ENCODE measurements around the gene CCSAP. TPM values are rescaled to one million over a fixed set of nuclear protein-coding genes. Genes with fewer than 3 reads are reported as not detected.
"Not testable (repeated sequence)": the region's sequence is repeated elsewhere in the genome, so short reads cannot be mapped to it uniquely, and the experiment has no call there.

The CCSAP gene
- polyA plus RNA-seq, 6 donors from 2014 or later: 0.13 to 3.3 (median 2.4) TPM

DNA sequence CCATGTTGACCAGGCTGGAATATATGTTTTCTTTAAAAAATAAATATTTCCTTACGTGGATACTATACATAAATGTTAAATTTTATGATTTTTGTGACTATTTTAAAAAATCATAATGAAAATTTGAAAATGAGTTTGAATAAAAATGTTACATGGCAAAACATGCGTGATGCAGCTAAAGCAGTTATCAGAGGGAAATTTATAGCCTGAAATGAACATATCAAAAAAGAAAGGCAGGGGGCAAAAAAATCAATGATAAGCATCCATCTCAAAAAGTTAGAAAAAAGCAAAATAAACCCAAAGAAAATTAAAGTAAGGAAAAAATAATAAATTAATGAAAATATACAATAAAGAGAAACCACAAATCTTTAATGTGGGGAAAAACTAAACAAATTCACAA is 8.6 kb downstream of the CCSAP start:
- Mint-ChIP-seq H3K4me3 (peak overlapping the region in 1 of 8 donors; percentile 21), H3K9me3 (peaks cover 0 to 6% (median 0%) of the 10 kb centered on the region in 7 donors), H3K36me3 (peaks cover 0 to 3% of the 10 kb centered on the region in 2 donors), H3K4me1 (peaks cover 19 to 29% (median 25%) of the 10 kb centered on the region in 3 donors), H3K27ac (no peak overlapping the region), H3K27me3 (no peaks in the 10 kb centered on the region)
- DNase-seq: no peak
- ATAC-seq (ENCODE audit: low read depth in 2 of 2): no peak

DNA sequence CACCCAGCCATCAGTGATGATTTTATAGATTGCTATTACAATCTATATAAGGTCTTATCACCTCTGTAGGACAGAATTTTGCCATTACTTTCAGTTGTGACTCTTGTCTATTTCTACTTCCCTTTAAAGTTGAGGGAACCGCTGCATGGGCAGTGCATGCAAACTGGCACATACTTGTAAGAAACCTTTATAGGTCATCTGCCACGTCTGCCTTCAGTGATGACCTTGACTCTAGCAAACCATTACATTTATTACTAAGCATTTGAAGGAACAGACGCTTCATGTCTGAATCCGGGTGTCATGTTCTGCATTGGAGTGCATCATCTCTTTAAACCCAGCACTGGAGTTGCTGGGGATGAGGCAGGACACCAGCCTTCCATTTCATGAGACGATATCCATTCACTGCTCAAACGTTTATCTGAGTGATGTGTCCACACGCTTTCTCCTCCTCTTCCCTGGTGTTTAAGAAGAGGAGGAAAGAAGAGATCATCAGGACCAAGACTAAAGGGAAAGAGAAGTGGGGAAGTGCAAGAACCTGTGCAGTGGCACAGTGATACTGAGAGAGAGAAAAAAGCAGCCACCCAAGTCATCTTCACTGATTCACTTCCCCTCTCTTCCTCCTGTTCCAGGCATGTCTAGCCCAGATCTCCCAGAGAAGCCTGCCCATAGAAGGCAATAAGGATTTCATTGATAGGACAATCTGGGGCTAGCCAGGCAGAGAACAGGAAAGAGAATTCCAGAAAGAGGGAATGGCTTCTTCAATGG is 14.1 kb downstream of the CCSAP start:
- peaks cover 0 to 2% (median 0%) of the 10 kb centered on the region in 7 donors for H3K9me3 Mint-ChIP-seq
- peaks cover 11 to 43% (median 30%) of the 10 kb centered on the region in 3 donors for H3K4me1 Mint-ChIP-seq
- H3K27me3 Mint-ChIP-seq: no peaks in the 10 kb centered on the region
- DNase-seq (no peak), ATAC-seq (ENCODE audit: low read depth in 2 of 2) (no peak)
- H3K27ac Mint-ChIP-seq: peak overlapping the region in 4 of 6 donors; percentile 16 to 89 (median 67)
- H3K36me3 Mint-ChIP-seq: peaks cover 10 to 12% of the 10 kb centered on the region in 2 donors
- H3K4me3 Mint-ChIP-seq: peak overlapping the region in 1 of 8 donors; percentile 50

DNA sequence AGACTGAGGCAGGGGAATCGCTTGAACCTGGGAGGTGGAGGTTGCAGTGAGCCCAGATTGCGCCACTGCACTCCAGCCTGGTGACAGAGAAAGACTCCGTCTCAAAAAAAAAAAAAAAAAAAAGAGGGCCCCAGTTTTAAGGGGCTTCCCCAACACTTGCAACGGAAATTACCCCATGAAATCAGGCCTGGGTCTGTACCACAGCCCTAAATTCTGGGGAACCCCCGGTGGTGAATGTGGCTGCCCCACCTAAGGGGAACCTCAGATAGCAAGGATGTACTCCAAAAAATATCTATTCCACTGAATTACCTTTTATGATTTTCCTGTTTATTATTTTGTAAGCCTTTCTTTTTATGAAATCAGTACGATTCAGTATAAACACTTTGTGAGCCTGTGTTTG is 15.1 kb downstream of the CCSAP start:
- peaks cover 11 to 43% (median 30%) of the 10 kb centered on the region in 3 donors for H3K4me1 Mint-ChIP-seq
- ATAC-seq (ENCODE audit: low read depth in 2 of 2) (peak; percentile 72 to 90), DNase-seq (peak; percentile 56)
- H3K36me3 Mint-ChIP-seq: peaks cover 10 to 13% of the 10 kb centered on the region in 2 donors
- H3K9me3 Mint-ChIP-seq, H3K27me3 Mint-ChIP-seq: not testable (repeated sequence)
- peak overlapping the region in 3 of 8 donors; percentile 6 to 66 (median 45) for H3K4me3 Mint-ChIP-seq
- peak overlapping the region in 5 of 6 donors; percentile 72 to 96 (median 78) for H3K27ac Mint-ChIP-seq

DNA sequence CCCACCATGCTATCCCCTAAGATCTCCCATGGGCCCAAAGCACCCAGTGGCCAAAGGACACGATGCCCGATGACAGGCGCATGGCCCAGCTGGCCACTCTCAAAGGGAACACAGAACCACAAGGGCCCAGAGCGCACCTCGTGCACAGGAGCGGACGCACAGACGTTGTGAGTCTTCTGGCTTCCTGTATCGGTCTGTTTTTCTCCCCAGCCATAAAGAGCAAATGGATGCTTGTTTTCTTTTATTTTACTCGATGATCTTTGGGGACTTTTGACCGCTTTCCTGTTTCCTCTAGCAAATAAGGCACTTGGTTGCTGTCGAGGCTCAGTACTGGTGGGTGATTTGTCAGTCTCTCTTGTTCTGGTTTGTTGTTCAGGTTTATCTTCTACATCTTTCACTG is 16.2 kb downstream of the CCSAP start:
- ATAC-seq (ENCODE audit: low read depth in 2 of 2) (no peak), DNase-seq (no peak)
- H3K36me3 Mint-ChIP-seq: peaks cover 10 to 18% of the 10 kb centered on the region in 2 donors
- H3K27me3 Mint-ChIP-seq: no peaks in the 10 kb centered on the region
- H3K27ac Mint-ChIP-seq: peak overlapping the region in 5 of 6 donors; percentile 86 to 92 (median 89)
- peaks cover 11 to 43% (median 30%) of the 10 kb centered on the region in 3 donors for H3K4me1 Mint-ChIP-seq
- H3K9me3 Mint-ChIP-seq: no peaks in the 10 kb centered on the region
- H3K4me3 Mint-ChIP-seq: peak overlapping the region in 5 of 8 donors; percentile 60 to 88 (median 72)

DNA sequence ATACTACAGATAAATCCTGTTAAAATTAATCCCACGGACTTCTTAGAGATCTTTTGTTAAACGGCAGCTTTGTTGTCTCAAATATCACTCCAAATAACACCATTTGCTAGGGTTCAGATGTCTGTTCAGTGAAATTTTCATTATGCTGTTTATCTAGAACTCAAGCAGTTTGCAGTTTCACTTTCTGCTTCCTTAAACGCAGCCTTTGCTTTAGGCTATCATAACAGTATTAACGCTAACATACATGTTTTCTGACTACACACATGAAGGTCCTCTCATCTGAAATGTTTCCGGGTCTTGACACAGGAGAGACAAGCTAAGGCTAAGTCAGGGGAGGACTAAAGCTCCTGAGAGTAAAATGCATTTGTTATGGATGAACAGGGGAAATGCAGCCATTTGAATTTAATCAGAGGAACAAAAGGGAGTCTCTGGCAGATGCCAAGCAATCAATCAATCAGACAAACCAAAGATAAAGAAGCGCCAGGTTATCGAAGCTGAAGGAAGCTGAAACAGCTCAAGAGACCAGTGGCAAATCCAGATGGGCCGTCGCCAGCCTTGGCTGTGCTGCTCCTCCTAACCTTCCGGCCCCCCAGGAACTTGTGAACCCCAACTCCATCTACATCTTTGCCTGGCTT is 16.9 kb downstream of the CCSAP start:
- peaks cover 10 to 18% of the 10 kb centered on the region in 2 donors for H3K36me3 Mint-ChIP-seq

DNA sequence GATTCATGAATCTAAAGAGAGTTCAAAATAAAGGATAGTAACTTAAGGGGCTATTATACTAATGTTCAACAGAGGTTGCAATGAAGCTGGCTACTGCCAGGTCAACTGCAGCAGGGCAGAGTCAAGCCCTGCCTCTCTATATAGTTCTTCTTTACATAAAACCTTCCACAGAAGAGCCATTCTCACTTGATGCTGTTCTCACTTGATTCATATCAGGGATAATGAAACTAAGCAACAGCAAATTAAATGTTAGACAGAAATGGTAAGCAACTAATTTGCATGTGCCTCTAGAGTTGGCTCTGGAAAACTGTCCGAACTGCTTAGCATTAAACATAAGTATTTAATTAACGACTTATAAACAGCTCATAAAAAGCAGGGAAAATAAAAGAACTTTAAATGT is 17.4 kb downstream of the CCSAP start:
- H3K4me3 Mint-ChIP-seq: peak overlapping the region in 5 of 8 donors; percentile 60 to 88 (median 74)
- no peak for DNase-seq
- peaks cover 10 to 18% of the 10 kb centered on the region in 2 donors for H3K36me3 Mint-ChIP-seq
- no peaks in the 10 kb centered on the region for H3K27me3 Mint-ChIP-seq
- H3K4me1 Mint-ChIP-seq: peaks cover 11 to 43% (median 30%) of the 10 kb centered on the region in 3 donors
- H3K9me3 Mint-ChIP-seq: no peaks in the 10 kb centered on the region
- ATAC-seq (ENCODE audit: low read depth in 2 of 2): no peak
- H3K27ac Mint-ChIP-seq: peak overlapping the region in 5 of 6 donors; percentile 86 to 92 (median 89)

More for the DNA sequence above, 16.9 kb downstream of the CCSAP start:
- Mint-ChIP-seq H3K4me1 (peaks cover 11 to 43% (median 30%) of the 10 kb centered on the region in 3 donors), H3K9me3 (no peaks in the 10 kb centered on the region), H3K27me3 (no peaks in the 10 kb centered on the region), H3K27ac (peak overlapping the region in 5 of 6 donors; percentile 86 to 92 (median 89)), H3K4me3 (peak overlapping the region in 6 of 8 donors; percentile 60 to 88 (median 73))
- ATAC-seq (ENCODE audit: low read depth in 2 of 2): peak in 1 of 2 donors; percentile 51
- peak; percentile 19 for DNase-seq

DNA sequence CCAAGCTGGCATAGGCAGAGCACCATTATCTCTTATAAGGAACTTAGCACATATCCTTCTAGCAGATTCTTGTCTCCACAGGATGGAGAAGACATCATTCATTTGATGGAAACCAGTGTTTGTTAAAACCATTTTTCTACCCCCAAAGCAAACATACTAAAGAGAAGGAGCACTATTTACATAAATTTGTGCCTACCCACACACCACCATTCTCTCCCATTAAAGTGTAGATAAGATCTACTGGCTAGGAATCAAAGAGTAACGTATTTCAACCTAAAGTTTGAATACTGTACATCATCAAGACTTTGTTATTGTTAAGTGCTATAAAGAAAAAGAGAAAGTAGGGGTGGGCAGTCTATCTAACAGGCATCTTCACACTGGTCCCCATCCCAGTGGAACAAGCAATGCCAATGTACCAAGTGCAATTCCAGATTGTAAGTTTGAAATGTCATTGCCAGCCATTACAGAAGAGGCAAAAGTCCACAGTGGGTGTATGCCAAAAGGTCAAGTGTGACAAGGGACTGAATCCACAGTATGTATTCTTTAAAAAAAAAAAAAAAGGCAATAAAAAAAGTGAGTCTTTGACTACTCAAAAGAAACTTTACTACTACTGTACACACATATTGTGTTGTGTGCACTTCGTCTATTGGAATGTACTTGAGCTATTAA is 18.8 kb downstream of the CCSAP start:
- Mint-ChIP-seq H3K27me3 (no peaks in the 10 kb centered on the region), H3K9me3 (no peaks in the 10 kb centered on the region), H3K4me3 (no peak overlapping the region), H3K27ac (peak overlapping the region in 4 of 6 donors; percentile 21 to 89 (median 39)), H3K36me3 (peaks cover 5 to 27% of the 10 kb centered on the region in 2 donors), H3K4me1 (peaks cover 7 to 40% (median 22%) of the 10 kb centered on the region in 3 donors)
- ATAC-seq (ENCODE audit: low read depth in 2 of 2) (no peak), DNase-seq (no peak)

DNA sequence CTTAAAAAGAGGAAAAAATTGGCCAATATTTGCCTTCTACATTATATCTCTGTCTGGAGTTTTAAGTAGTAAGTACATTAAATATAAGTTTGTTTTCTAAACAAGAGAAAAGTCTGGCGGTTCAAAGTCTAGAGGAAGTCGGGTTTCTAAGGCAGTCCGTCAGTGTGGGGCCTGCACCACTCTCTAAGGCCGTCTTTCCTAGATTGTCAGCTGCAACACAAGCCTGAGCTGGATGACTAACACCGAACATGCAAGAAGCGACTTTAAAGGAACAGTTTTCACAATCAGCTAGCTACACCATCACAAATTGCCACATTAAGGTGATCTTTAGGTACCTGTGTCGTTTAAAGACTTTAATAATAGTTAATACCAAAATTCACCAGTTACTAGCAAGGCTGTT is 19.6 kb downstream of the CCSAP start:
- no peaks in the 10 kb centered on the region for H3K27me3 Mint-ChIP-seq
- H3K9me3 Mint-ChIP-seq: no peaks in the 10 kb centered on the region
- no peak for ATAC-seq (ENCODE audit: low read depth in 2 of 2)
- peaks cover 0 to 27% of the 10 kb centered on the region in 2 donors for H3K36me3 Mint-ChIP-seq
- DNase-seq: no peak
- peaks cover 7 to 32% (median 17%) of the 10 kb centered on the region in 3 donors for H3K4me1 Mint-ChIP-seq
- H3K4me3 Mint-ChIP-seq: no peak overlapping the region
- peak overlapping the region in 1 of 6 donors; percentile 58 for H3K27ac Mint-ChIP-seq

DNA sequence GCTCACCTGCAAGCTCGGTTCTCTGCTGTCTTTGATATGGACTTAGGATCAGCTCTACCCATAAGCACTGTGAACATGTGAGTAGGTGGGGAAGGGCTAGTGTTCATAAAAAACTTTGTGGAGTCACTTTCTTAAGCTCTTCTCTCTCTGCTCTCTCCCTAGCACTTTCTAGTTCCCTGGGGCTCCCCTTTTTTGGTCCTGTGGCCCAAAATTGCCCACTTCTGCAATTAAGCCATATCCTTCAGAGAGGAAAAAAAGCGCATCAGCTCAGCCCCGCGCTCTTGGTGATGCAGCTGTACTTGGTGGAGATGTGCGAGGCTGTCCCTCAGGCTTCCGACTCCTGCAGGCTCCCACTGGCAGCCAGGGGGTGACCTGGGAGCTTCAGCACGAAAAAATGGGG is 23.4 kb downstream of the CCSAP start:
- ATAC-seq (ENCODE audit: low read depth in 2 of 2) (no peak), DNase-seq (no peak)
- no peak overlapping the region for H3K4me3 Mint-ChIP-seq
- H3K27ac Mint-ChIP-seq: no peak overlapping the region
- H3K4me1 Mint-ChIP-seq: peaks cover 0 to under 1% (median 0%) of the 10 kb centered on the region in 3 donors
- H3K9me3 Mint-ChIP-seq: no peaks in the 10 kb centered on the region
- H3K27me3 Mint-ChIP-seq: no peaks in the 10 kb centered on the region
- H3K36me3 Mint-ChIP-seq: peaks cover 0 to 24% of the 10 kb centered on the region in 2 donors

DNA sequence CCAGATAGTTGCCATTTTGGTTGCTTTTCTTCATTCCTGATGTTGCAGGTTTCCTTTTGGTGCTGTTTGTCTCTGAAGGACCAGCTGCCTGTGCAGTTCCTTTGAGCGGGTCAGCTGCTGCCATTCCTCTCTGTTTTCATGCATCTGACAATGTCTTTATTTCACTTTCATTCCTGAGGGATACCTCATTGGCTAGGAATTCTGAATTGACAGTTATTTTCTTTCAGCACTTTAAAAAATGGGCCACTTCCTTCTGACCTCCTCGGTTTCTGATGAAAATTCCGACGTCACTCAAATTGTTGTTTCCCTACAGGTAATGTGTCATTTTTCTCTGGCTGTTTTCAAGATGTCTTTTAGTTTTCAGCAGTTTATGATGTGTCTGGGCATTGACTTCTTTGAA is 24.8 kb downstream of the CCSAP start:
- no peaks in the 10 kb centered on the region for H3K9me3 Mint-ChIP-seq
- no peaks in the 10 kb centered on the region for H3K4me1 Mint-ChIP-seq
- H3K27me3 Mint-ChIP-seq: no peaks in the 10 kb centered on the region
- peak overlapping the region in 1 of 6 donors; percentile 42 for H3K27ac Mint-ChIP-seq
- ATAC-seq (ENCODE audit: low read depth in 2 of 2): no peak
- H3K36me3 Mint-ChIP-seq: peaks cover 0 to 17% of the 10 kb centered on the region in 2 donors
- H3K4me3 Mint-ChIP-seq: no peak overlapping the region
- DNase-seq: no peak

DNA sequence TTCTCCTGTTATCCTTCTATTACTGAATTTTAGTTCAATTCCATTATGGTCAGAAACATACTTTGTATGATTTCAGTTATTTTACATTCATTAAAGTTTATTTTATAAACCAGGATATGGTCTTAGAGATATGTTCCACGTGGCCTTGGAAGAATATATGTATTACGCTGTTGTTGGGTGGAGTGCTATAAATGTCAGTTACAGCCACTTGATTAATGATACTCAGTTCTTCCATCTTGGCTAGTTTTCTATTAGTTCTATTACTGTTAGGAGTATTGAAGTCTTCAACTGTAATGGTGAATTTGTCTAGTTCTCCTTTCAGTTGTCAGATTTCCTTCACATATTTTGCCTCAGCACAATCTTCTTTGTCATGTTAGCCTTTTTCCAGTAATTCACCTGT is 26.7 kb downstream of the CCSAP start:
- Mint-ChIP-seq H3K36me3 (peaks cover 0 to 11% of the 10 kb centered on the region in 2 donors), H3K27ac (no peak overlapping the region), H3K9me3 (no peaks in the 10 kb centered on the region), H3K4me1 (no peaks in the 10 kb centered on the region), H3K27me3 (no peaks in the 10 kb centered on the region), H3K4me3 (no peak overlapping the region)
- DNase-seq (no peak), ATAC-seq (ENCODE audit: low read depth in 2 of 2) (no peak)

DNA sequence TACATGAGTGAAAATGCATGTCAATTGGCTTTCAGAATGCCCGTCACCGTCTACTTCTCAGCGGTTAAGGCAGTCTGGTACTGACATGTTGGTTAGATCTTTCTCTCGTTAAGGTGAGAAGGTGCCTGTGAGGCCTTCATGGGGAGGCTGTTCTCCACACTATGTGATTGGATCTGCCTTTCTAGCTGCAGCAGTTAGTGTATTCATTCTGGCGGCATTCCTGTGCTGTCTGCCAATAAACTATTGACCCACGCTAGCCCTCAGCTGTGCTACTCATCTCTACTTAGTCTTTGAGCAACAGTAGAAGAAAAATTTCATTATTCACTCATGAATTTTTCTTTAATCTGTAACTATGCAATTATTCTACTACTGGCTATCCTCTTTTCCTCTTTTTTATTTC is 32.0 kb downstream of the CCSAP start:
- ATAC-seq (ENCODE audit: low read depth in 2 of 2) (no peak), DNase-seq (no peak)
- no peaks in the 10 kb centered on the region for H3K9me3 Mint-ChIP-seq
- H3K36me3 Mint-ChIP-seq: peaks cover 7 to 8% of the 10 kb centered on the region in 2 donors
- no peak overlapping the region for H3K4me3 Mint-ChIP-seq
- peak overlapping the region in 1 of 6 donors; percentile 9 for H3K27ac Mint-ChIP-seq
- no peaks in the 10 kb centered on the region for H3K4me1 Mint-ChIP-seq
- H3K27me3 Mint-ChIP-seq: no peaks in the 10 kb centered on the region

DNA sequence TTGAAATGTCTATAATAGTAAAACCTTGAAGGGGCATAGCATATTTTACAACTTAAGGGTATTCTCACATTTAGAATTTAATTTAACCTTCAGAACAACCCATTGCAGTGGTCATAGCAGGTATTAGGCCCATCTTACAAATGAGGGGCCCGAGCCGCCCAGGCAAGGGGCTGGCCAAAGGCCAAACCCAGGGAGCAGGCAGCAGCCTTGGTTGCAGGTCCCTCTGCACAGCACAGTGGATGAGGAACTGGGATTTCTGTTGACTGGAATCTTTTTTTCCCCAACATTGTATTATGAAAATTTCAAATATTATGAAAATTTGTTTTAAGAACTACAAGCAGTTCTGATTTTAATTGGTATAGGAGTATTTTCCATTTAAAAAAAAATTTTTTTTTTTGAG is 33.2 kb downstream of the CCSAP start:
- Mint-ChIP-seq H3K4me3 (no peak overlapping the region), H3K27ac (no peak overlapping the region), H3K36me3 (peaks cover 6 to 7% of the 10 kb centered on the region in 2 donors), H3K4me1 (no peaks in the 10 kb centered on the region), H3K27me3 (no peaks in the 10 kb centered on the region), H3K9me3 (no peaks in the 10 kb centered on the region)
- no peak for DNase-seq
- no peak for ATAC-seq (ENCODE audit: low read depth in 2 of 2)

Measured in naive B cell (primary cell).